Measurements from ENCODE around the gene CRABP2. TPM values are rescaled to one million over a fixed set of nuclear protein-coding genes. Genes with fewer than 3 reads are reported as not detected.

CRABP2 gene
- total and polyA plus RNA-seq, 2 donors (not counting 1 experiment from before 2014, with no cell fraction given) = 0.89 to 1.2 TPM

DNA sequence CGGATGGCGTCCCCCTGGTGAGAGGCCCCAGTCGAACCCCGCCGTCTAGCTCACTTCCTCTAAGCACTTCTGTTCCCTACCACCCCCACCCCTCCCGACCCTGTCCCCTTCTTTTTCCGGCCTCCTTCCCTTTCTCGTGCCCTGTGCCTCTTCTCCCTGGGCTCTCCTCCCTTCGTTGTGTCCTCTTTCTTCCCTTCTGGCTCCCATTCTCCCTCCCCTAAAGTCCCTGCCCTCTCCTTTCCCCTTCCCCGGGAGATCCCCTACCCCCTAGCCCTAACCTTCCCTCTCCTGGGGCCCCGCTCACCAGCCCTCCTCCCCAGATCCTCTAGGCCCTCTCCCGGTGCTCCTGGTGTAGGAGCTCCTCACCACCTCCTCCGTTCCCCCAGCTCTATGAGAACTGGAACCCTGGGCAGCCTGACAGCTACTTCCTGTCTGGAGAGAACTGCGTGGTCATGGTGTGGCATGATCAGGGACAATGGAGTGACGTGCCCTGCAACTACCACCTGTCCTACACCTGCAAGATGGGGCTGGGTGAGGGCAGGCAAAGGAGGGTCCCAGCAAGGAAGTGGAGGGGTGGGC lies 47.6 kb downstream of the CRABP2 start:
- TF ChIP-seq, protein P1, sequence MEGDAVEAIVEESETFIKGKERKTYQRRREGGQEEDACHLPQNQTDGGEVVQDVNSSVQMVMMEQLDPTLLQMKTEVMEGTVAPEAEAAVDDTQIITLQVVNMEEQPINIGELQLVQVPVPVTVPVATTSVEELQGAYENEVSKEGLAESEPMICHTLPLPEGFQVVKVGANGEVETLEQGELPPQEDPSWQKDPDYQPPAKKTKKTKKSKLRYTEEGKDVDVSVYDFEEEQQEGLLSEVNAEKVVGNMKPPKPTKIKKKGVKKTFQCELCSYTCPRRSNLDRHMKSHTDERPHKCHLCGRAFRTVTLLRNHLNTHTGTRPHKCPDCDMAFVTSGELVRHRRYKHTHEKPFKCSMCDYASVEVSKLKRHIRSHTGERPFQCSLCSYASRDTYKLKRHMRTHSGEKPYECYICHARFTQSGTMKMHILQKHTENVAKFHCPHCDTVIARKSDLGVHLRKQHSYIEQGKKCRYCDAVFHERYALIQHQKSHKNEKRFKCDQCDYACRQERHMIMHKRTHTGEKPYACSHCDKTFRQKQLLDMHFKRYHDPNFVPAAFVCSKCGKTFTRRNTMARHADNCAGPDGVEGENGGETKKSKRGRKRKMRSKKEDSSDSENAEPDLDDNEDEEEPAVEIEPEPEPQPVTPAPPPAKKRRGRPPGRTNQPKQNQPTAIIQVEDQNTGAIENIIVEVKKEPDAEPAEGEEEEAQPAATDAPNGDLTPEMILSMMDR (IDR thresholded peaks at IDR 0.05) = peak; percentile 63
- no peak for TF ChIP-seq EZH2 (IDR thresholded peaks at IDR 0.05; ENCODE audit: borderline replicate concordance, insufficient read depth, low read depth, low read length, poor library complexity, severe bottlenecking)
- Histone ChIP-seq H4K20me1 (ENCODE audit: control insufficient read depth, insufficient read depth, low read length, poor library complexity, severe bottlenecking) (no peaks in the 10 kb centered on the region), H3K9me3 (ENCODE audit: control extremely low read depth in 1 of 3, control insufficient read depth in 2 of 3, insufficient read depth in 1 of 3, low read length in 2 of 3) (no peaks in the 10 kb centered on the region), H3K9ac (ENCODE audit: low read length) (peak overlapping the region; percentile 62), H3K79me2 (ENCODE audit: control insufficient read depth, insufficient read depth, low read length) (no peaks in the 10 kb centered on the region), H2AFZ (ENCODE audit: insufficient read depth, low read depth, low read length, poor library complexity, severe bottlenecking) (peak overlapping the region; percentile 53), H3K27ac (ENCODE audit: low read length in 2 of 2) (no peak overlapping the region), H3K4me1 (ENCODE audit: control insufficient read depth in 2 of 2, insufficient read depth in 2 of 2, low read length in 2 of 2) (peaks cover 55 to 66% of the 10 kb centered on the region in 2 donors), H3K4me3 (ENCODE audit: control extremely low read depth in 1 of 5, extremely low read depth in 1 of 5, insufficient read depth in 1 of 5, low read depth in 2 of 5, low read length in 4 of 5) (peak overlapping the region in 3 of 5 experiments; percentile 33 to 51 (median 46)), H3K4me2 (replicated peaks; ENCODE audit: low read depth, low read length, poor library complexity, severe bottlenecking) (peak overlapping the region; percentile 92), H3K27me3 (replicated peaks in 1 of 4; ENCODE audit: control extremely low read depth in 1 of 4, control insufficient read depth in 3 of 4, insufficient read depth in 4 of 4, low read length in 3 of 4) (peaks cover 0 to 53% (median 29%) of the 10 kb centered on the region in 4 experiments), H3K36me3 (replicated peaks in 1 of 2; ENCODE audit: control extremely low read depth in 1 of 2, control insufficient read depth in 1 of 2, extremely low read depth in 1 of 2, insufficient read depth in 2 of 2, low read length in 1 of 2) (no peaks in the 10 kb centered on the region)
- intact Hi-C loops (cut with micrococcal nuclease) = loop anchor here (1.0 to 2.0 kb wide), 3 partner anchors 17 to 74 kb away; no protein-coding TSS in a partner anchor
- H3K9me3 Mint-ChIP-seq (ENCODE audit: insufficient read depth) = no peaks in the 10 kb centered on the region
- POLR2A ChIA-PET = no interaction called here
- H3K27me3 Mint-ChIP-seq = peaks cover 48% of the 10 kb centered on the region
- CTCF ChIA-PET = interaction anchor here (0.5 to 9.0 kb wide), 18 partner anchors 8 to 320 kb away, joined by 3 to 173 read pairs (median 4); partner anchors contain the start of genes BCAN, CCT3, CRABP2 and HAPLN2
- DNase-seq (no peak), ATAC-seq (ENCODE audit: low read depth) (no peak)
- 14% methylated on average over 13 of the region's 15 CpGs for WGBS (ENCODE audit: insufficient coverage)
- H3K4me1 Mint-ChIP-seq = peaks cover 69% of the 10 kb centered on the region
- peak overlapping the region; percentile 86 for H3K4me3 Mint-ChIP-seq
- no peak overlapping the region for H3K27ac Mint-ChIP-seq
